ENCODE results near the gene PRR22. TPM values are rescaled to one million over a fixed set of nuclear protein-coding genes. Genes with fewer than 3 reads are reported as not detected.

Gene PRR22
- total RNA-seq, 1 donor from 2014 or later = 3.1 TPM

GRCh38 chr19:5798244-5798643, 13.7 kb upstream of the PRR22 start:
- Mint-ChIP-seq H3K27ac (ENCODE audit: unreplicated experiment) (no peak overlapping the region), H3K4me3 (ENCODE audit: unreplicated experiment) (no peak overlapping the region), H3K9me3 (ENCODE audit: unreplicated experiment) (no peaks in the 10 kb centered on the region), H3K27me3 (ENCODE audit: unreplicated experiment) (peaks cover 8% of the 10 kb centered on the region), H3K36me3 (ENCODE audit: unreplicated experiment) (no peaks in the 10 kb centered on the region), H3K4me1 (ENCODE audit: unreplicated experiment) (no peaks in the 10 kb centered on the region)
- TF ChIP-seq, protein P1, sequence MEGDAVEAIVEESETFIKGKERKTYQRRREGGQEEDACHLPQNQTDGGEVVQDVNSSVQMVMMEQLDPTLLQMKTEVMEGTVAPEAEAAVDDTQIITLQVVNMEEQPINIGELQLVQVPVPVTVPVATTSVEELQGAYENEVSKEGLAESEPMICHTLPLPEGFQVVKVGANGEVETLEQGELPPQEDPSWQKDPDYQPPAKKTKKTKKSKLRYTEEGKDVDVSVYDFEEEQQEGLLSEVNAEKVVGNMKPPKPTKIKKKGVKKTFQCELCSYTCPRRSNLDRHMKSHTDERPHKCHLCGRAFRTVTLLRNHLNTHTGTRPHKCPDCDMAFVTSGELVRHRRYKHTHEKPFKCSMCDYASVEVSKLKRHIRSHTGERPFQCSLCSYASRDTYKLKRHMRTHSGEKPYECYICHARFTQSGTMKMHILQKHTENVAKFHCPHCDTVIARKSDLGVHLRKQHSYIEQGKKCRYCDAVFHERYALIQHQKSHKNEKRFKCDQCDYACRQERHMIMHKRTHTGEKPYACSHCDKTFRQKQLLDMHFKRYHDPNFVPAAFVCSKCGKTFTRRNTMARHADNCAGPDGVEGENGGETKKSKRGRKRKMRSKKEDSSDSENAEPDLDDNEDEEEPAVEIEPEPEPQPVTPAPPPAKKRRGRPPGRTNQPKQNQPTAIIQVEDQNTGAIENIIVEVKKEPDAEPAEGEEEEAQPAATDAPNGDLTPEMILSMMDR (IDR thresholded peaks at IDR 0.05) = no peak
- no peak for DNase-seq (ENCODE audit: extremely low spot score, unreplicated experiment)

GRCh38 chr19:5795382-5795919, 10.9 kb upstream of the PRR22 start:
- Mint-ChIP-seq H3K4me1 (ENCODE audit: unreplicated experiment) (peaks cover 2% of the 10 kb centered on the region), H3K9me3 (ENCODE audit: unreplicated experiment) (no peaks in the 10 kb centered on the region), H3K27ac (ENCODE audit: unreplicated experiment) (no peak overlapping the region), H3K36me3 (ENCODE audit: unreplicated experiment) (peaks cover under 1% of the 10 kb centered on the region), H3K4me3 (ENCODE audit: unreplicated experiment) (no peak overlapping the region), H3K27me3 (ENCODE audit: unreplicated experiment) (peaks cover 3% of the 10 kb centered on the region)
- DNase-seq (ENCODE audit: extremely low spot score, unreplicated experiment) = no peak
- TF ChIP-seq, protein P1 (IDR thresholded peaks at IDR 0.05) = no peak

DNA sequence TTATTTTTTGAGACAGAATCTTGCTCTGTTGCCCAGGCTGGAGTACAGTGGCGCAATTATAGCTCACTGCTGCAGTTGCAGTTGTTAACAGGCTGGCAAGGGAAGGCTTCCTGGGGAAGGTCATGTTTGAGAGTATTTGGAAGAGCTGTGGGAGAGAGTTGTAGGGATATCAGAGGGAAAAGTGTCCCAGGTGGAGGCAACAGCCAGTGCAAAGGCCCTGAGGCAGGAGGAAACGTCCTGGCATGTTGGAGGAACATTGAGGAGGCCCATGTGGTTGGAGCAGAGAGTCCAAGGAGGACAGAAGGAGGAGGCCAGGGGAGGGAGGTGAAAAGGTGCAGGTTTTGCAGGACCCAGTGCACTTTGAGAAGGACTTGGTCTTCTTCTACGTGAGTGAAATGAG, 8.6 kb upstream of the PRR22 start:
- TF ChIP-seq, protein P1 (IDR thresholded peaks at IDR 0.05) = no peak
- Mint-ChIP-seq H3K27me3 (ENCODE audit: unreplicated experiment) (no peaks in the 10 kb centered on the region), H3K4me3 (ENCODE audit: unreplicated experiment) (no peak overlapping the region), H3K36me3 (ENCODE audit: unreplicated experiment) (peaks cover 9% of the 10 kb centered on the region), H3K27ac (ENCODE audit: unreplicated experiment) (no peak overlapping the region), H3K4me1 (ENCODE audit: unreplicated experiment) (peaks cover 7% of the 10 kb centered on the region), H3K9me3 (ENCODE audit: unreplicated experiment) (no peaks in the 10 kb centered on the region)
- DNase-seq (ENCODE audit: extremely low spot score, unreplicated experiment) = no peak

DNA sequence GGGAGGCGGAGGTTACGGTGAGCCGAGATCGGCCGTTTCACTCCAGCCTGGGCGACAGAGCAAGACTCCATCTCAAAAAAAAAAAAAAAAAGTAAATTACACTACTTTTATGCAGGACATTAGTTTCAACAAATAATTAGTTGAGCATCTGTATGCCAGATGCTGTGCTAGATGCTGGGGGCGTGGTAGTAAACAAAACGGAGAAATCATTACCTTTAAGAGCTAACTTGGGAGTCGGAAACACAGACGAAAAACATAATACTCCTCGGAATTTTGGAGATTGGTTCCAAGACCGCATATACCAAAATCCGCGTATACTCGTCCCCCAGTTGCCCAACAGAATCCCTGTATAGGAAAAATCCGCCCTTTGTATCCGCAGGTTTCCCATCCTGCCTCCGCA, 7.7 kb upstream of the PRR22 start:
- Mint-ChIP-seq H3K27ac (ENCODE audit: unreplicated experiment) (no peak overlapping the region), H3K4me3 (ENCODE audit: unreplicated experiment) (no peak overlapping the region), H3K9me3 (ENCODE audit: unreplicated experiment) (no peaks in the 10 kb centered on the region), H3K36me3 (ENCODE audit: unreplicated experiment) (peaks cover 10% of the 10 kb centered on the region), H3K27me3 (ENCODE audit: unreplicated experiment) (no peaks in the 10 kb centered on the region), H3K4me1 (ENCODE audit: unreplicated experiment) (peaks cover 7% of the 10 kb centered on the region)
- DNase-seq (ENCODE audit: extremely low spot score, unreplicated experiment) = no peak
- TF ChIP-seq, protein P1 (IDR thresholded peaks at IDR 0.05) = no peak

GRCh38 chr19:5790559-5791520, 6.3 kb upstream of the PRR22 start, which contains the start of gene DUS3L:
Gene DUS3L, minus strand, starts transcription at chr19:5791163. Its CDS starts 22 bp downstream, at chr19:5791141.
- H3K36me3 Mint-ChIP-seq (ENCODE audit: unreplicated experiment) = peaks cover 16% of the 10 kb centered on the region
- H3K27me3 Mint-ChIP-seq (ENCODE audit: unreplicated experiment) = no peaks in the 10 kb centered on the region
- DNase-seq (ENCODE audit: extremely low spot score, unreplicated experiment) = peak; percentile 98
- peaks cover 7% of the 10 kb centered on the region for H3K4me1 Mint-ChIP-seq (ENCODE audit: unreplicated experiment)
- H3K4me3 Mint-ChIP-seq (ENCODE audit: unreplicated experiment) = peak within 1 kb of the TSS; percentile 99
- TF ChIP-seq, protein P1 (IDR thresholded peaks at IDR 0.05) = no peak
- H3K27ac Mint-ChIP-seq (ENCODE audit: unreplicated experiment) = peak within 1 kb of the TSS; percentile 99
- no peaks in the 10 kb centered on the region for H3K9me3 Mint-ChIP-seq (ENCODE audit: unreplicated experiment)
